H1 (cell line): ENCODE results near the gene PPM1M. TPM values are rescaled to one million over a fixed set of nuclear protein-coding genes. Genes with fewer than 3 reads are reported as not detected.

Experiments
- CTCF ChIA-PET: fragments of 300-600 bp; sonication (Branson Sonifier 250); formaldehyde crosslinking; loops from one replicate; lab custom pipeline; 2021; ENCODE audit not compliant: partially characterized antibody; lab: Charles Lee
- POLR2A ChIA-PET: fragments of 300-600 bp; sonication (Branson Sonifier 250); formaldehyde crosslinking; loops from one replicate; lab custom pipeline; 2021; ENCODE audit warnings: inconsistent platforms; ENCODE audit not compliant: partially characterized antibody; lab: Charles Lee
- DNase-seq, 2 experiments: peaks; one replicate each; pipeline versions ENCODE4 v3.0.0 to v3.0.0-alpha.2; 2010 to 2022; ENCODE audit warnings: low spot score in 2 of 2, low read depth in 1 of 2, mixed read lengths in 1 of 2
- FAIRE-seq: peaks from 2 replicates; lab custom pipeline; 2011; peaks lifted over from hg19 to GRCh38; lab: Jason Lieb, UNC
- H2AFZ ChIP-seq: 2 replicates; pipeline ENCODE4 v1.8.1; 2012; ENCODE audit warnings: low read length, inconsistent platforms
- H2AK5ac ChIP-seq: 2 replicates; pipeline ENCODE4 v1.6.1; 2013; ENCODE audit warnings: low read depth, low read length
- H2BK120ac ChIP-seq: replicated peaks from 2 replicates; pipeline ENCODE3; 2013; ENCODE audit warnings: low read depth, low read length, inconsistent platforms
- H2BK12ac ChIP-seq: 2 replicates; pipeline ENCODE4 v1.6.1; 2013; ENCODE audit warnings: low read depth, low read length
- H2BK15ac ChIP-seq: 2 replicates; pipeline ENCODE4 v1.6.1; 2013; ENCODE audit warnings: low read length
- H2BK20ac ChIP-seq: 2 replicates; pipeline ENCODE4 v1.6.1; 2013; ENCODE audit warnings: low read length
- H2BK5ac ChIP-seq: 2 replicates; pipeline ENCODE4 v1.6.1; 2013; ENCODE audit warnings: low read depth, low read length
- H3K14ac ChIP-seq: 2 replicates; pipeline ENCODE4 v1.6.1; 2013; ENCODE audit warnings: inconsistent platforms; ENCODE audit not compliant: insufficient read length
- H3K18ac ChIP-seq: 2 replicates; pipeline ENCODE4 v1.6.1; 2013; ENCODE audit warnings: low read length; ENCODE audit errors: extremely low read depth
- H3K23ac ChIP-seq: 2 replicates; pipeline ENCODE4 v1.6.1; 2013; ENCODE audit warnings: inconsistent platforms; ENCODE audit not compliant: insufficient read length
- H3K23me2 ChIP-seq: 2 replicates; pipeline ENCODE4 v1.6.1; 2013; ENCODE audit warnings: low read depth, low read length
- H3K27ac ChIP-seq: 2 replicates; pipeline ENCODE4 v1.6.1; 2011; ENCODE audit warnings: low read depth, low read length, inconsistent platforms
- H3K27me3 ChIP-seq, 4 experiments: replicated peaks in 1 of 4; 1 replicate in 1 of 4; 2 replicates in 3 of 4; pipeline versions ENCODE4 v1.6.1 to v1.8.1; 2011 to 2013; ENCODE audit warnings: low read length in 3 of 4, mild to moderate bottlenecking in 3 of 4, inconsistent platforms in 2 of 4, mixed read lengths in 2 of 4, moderate library complexity in 1 of 4; ENCODE audit not compliant: control insufficient read depth in 3 of 4, insufficient read depth in 3 of 4; ENCODE audit errors: extremely low read depth in 1 of 4
- H3K36me3 ChIP-seq, 4 experiments: 2 replicates each; pipeline versions ENCODE4 v1.6.1 to v1.8.1; 2011 to 2013; ENCODE audit warnings: mild to moderate bottlenecking in 4 of 4, low read length in 3 of 4, moderate library complexity in 2 of 4, control low read depth in 1 of 4, inconsistent platforms in 1 of 4; ENCODE audit not compliant: insufficient read depth in 4 of 4, control insufficient read depth in 2 of 4
- H3K4ac ChIP-seq: replicated peaks from 2 replicates; pipeline ENCODE3; 2013; ENCODE audit warnings: low read length, low read depth, mixed read lengths, inconsistent platforms; ENCODE audit not compliant: insufficient read length
- H3K4me1 ChIP-seq, 4 experiments: replicated peaks in 1 of 4; 1 replicate in 1 of 4; 2 replicates in 3 of 4; pipeline versions ENCODE4 v1.6.1 to v1.8.1; 2011 to 2013; ENCODE audit warnings: low read length in 3 of 4, inconsistent platforms in 2 of 4, mixed read lengths in 1 of 4; ENCODE audit not compliant: insufficient read depth in 4 of 4, control insufficient read depth in 3 of 4
- H3K4me2 ChIP-seq, 2 experiments: 2 replicates each; pipeline versions ENCODE4 v1.6.1 to v1.8.1; 2011 to 2013; ENCODE audit warnings: low read depth in 2 of 2, low read length in 2 of 2, control low read depth in 1 of 2, inconsistent platforms in 1 of 2, mild to moderate bottlenecking in 1 of 2; ENCODE audit not compliant: insufficient read depth in 1 of 2
- H3K4me3 ChIP-seq, 4 experiments: fragments of 200-600, 300-600 bp in 1 of 4; sonication (generic), shearing (Covaris generic), sonication (Bioruptor Twin) in 1 of 4; 2 replicates each; pipeline versions ENCODE4 v1.5.1 to v1.8.1; 2011 to 2016; ENCODE audit warnings: low read length in 4 of 4, low read depth in 3 of 4, control low read depth in 2 of 4, inconsistent platforms in 2 of 4, mild to moderate bottlenecking in 2 of 4, mixed read lengths in 1 of 4, moderate library complexity in 1 of 4; ENCODE audit not compliant: insufficient read depth in 2 of 4; ENCODE audit errors: extremely low read depth in 1 of 4
- H3K56ac ChIP-seq: replicated peaks from 2 replicates; pipeline ENCODE3; 2013; ENCODE audit warnings: low read depth, mild to moderate bottlenecking, mixed read lengths, low read length, inconsistent platforms; ENCODE audit not compliant: insufficient read length
- H3K79me1 ChIP-seq: 2 replicates; pipeline ENCODE4 v1.6.1; 2013; ENCODE audit warnings: low read depth, low read length, control low read depth
- H3K79me2 ChIP-seq, 2 experiments: 2 replicates each; pipeline versions ENCODE4 v1.6.1 to v1.8.1; 2012 to 2013; ENCODE audit warnings: low read length in 2 of 2, mild to moderate bottlenecking in 2 of 2, inconsistent platforms in 1 of 2; ENCODE audit not compliant: insufficient read depth in 2 of 2, control insufficient read depth in 1 of 2
- H3K9ac ChIP-seq, 4 experiments: replicated peaks in 1 of 4; 1 replicate in 1 of 4; 2 replicates in 3 of 4; pipeline versions ENCODE4 v1.6.1 to v1.8.1; 2011 to 2013; ENCODE audit warnings: low read depth in 3 of 4, low read length in 3 of 4, control low read depth in 2 of 4, mild to moderate bottlenecking in 2 of 4, moderate library complexity in 2 of 4, inconsistent platforms in 1 of 4; ENCODE audit errors: extremely low read depth in 1 of 4
- H3K9me3 ChIP-seq, 2 experiments: 2 replicates each; pipeline versions ENCODE4 v1.6.1 to v1.8.1; 2012 to 2013; ENCODE audit warnings: mild to moderate bottlenecking in 2 of 2, moderate library complexity in 2 of 2, control low read depth in 1 of 2, inconsistent platforms in 1 of 2, low read depth in 1 of 2, low read length in 1 of 2, mixed read lengths in 1 of 2; ENCODE audit not compliant: insufficient read depth in 2 of 2
- H4K20me1 ChIP-seq, 2 experiments: replicated peaks in 1 of 2; 2 replicates each; pipeline versions ENCODE3 to v1.8.1; 2011 to 2013; ENCODE audit warnings: inconsistent platforms in 2 of 2, low read length in 2 of 2, mild to moderate bottlenecking in 1 of 2; ENCODE audit not compliant: insufficient read depth in 2 of 2, control insufficient read depth in 1 of 2
- H4K5ac ChIP-seq: 2 replicates; pipeline ENCODE4 v1.6.1; 2013; ENCODE audit warnings: low read length, low read depth, mixed read lengths, inconsistent platforms; ENCODE audit not compliant: insufficient read length
- H4K8ac ChIP-seq: 2 replicates; pipeline ENCODE4 v1.8.0; 2013; ENCODE audit warnings: mild to moderate bottlenecking, moderate library complexity, low read length, inconsistent platforms; ENCODE audit not compliant: insufficient read depth; ENCODE audit errors: extremely low read depth
- H4K91ac ChIP-seq: replicated peaks from 2 replicates; pipeline ENCODE3; 2013; ENCODE audit warnings: low read length, mixed read lengths, inconsistent platforms; ENCODE audit not compliant: insufficient read length
- BACH1 ChIP-seq: IDR thresholded peaks from 2 replicates; pipeline ENCODE4 v1.6.1; 2012; ENCODE audit warnings: low read length, improper control_type of control experiment
- JUN ChIP-seq: IDR thresholded peaks from 2 replicates; pipeline ENCODE4 v1.6.1; 2011; ENCODE audit warnings: low read depth, mild to moderate bottlenecking, improper control_type of control experiment, low read length
- RFX5 ChIP-seq: IDR thresholded peaks from 2 replicates; pipeline ENCODE4 v1.6.1; 2011; ENCODE audit warnings: low read depth, low read length, improper control_type of control experiment, borderline replicate concordance
- RXRA ChIP-seq: IDR thresholded peaks from 2 replicates; pipeline ENCODE4 v1.6.1; 2011; ENCODE audit warnings: low read depth, mild to moderate bottlenecking, low read length, moderate library complexity; ENCODE audit not compliant: insufficient read depth
- SP1 ChIP-seq: IDR thresholded peaks from 2 replicates; pipeline ENCODE4 v1.6.1; 2011; ENCODE audit warnings: low read depth, low read length
- SRF ChIP-seq: IDR thresholded peaks from 2 replicates; pipeline ENCODE4 v1.6.1; 2011; ENCODE audit warnings: mild to moderate bottlenecking, low read depth, low read length, moderate library complexity
- TAF1 ChIP-seq: IDR thresholded peaks from 2 replicates; pipeline ENCODE4 v1.6.1; 2011; ENCODE audit warnings: mild to moderate bottlenecking, low read depth, low read length
- WGBS, 2 experiments: shearing (Covaris generic) in 1 of 2; methylation state at CpG; one replicate each; pipeline versions ENCODE4 v1.1.6 to v1.1.7; 2013 to 2015; ENCODE audit warnings: low lambda C conversion rate in 2 of 2, mixed read lengths in 2 of 2, inconsistent platforms in 1 of 2, low coverage in 1 of 2, missing lambda C conversion rate in 1 of 2; ENCODE audit not compliant: insufficient replicate concordance in 2 of 2, insufficient coverage in 1 of 2, insufficient read length in 1 of 2; ENCODE audit errors: extremely low coverage in 1 of 2, missing lambda C conversion rate in 1 of 2; 5-methylcytosine and 5-hydroxymethylcytosine counted together
- polyA plus RNA-seq, 7 experiments: library from polyadenylated mRNA; depleted of rRNA in 3 of 7; stranded (reverse) in 5 of 7; unstranded in 2 of 7; fragments of >200 nt in 5 of 7; fragments of 200-250 nt in 2 of 7; gene quantifications; 1 replicate in 5 of 7; 2 replicates in 1 of 7; 4 replicates in 1 of 7; pipeline versions ENCODE4 v1.2.1 to v1.2.3, GENCODE V29; 2011 to 2013; ENCODE audit warnings: missing spikeins in 2 of 7, mixed read lengths in 2 of 7
- total RNA-seq: library from RNA; stranded (reverse); fragmentation: NEBNext Ultra II Directional; extraction: Animal tissue kit (Norgen Biotek cat#: 25700); gene quantifications from 2 replicates; pipeline ENCODE4 v1.2.1, GENCODE V29; 2021

The PPM1M gene
- total and polyA plus RNA-seq, 2 of the 8 experiments (the other 6 are each of a cell fraction or from before 2014, with no cell fraction given): 5.2 to 6.3 TPM

DNA sequence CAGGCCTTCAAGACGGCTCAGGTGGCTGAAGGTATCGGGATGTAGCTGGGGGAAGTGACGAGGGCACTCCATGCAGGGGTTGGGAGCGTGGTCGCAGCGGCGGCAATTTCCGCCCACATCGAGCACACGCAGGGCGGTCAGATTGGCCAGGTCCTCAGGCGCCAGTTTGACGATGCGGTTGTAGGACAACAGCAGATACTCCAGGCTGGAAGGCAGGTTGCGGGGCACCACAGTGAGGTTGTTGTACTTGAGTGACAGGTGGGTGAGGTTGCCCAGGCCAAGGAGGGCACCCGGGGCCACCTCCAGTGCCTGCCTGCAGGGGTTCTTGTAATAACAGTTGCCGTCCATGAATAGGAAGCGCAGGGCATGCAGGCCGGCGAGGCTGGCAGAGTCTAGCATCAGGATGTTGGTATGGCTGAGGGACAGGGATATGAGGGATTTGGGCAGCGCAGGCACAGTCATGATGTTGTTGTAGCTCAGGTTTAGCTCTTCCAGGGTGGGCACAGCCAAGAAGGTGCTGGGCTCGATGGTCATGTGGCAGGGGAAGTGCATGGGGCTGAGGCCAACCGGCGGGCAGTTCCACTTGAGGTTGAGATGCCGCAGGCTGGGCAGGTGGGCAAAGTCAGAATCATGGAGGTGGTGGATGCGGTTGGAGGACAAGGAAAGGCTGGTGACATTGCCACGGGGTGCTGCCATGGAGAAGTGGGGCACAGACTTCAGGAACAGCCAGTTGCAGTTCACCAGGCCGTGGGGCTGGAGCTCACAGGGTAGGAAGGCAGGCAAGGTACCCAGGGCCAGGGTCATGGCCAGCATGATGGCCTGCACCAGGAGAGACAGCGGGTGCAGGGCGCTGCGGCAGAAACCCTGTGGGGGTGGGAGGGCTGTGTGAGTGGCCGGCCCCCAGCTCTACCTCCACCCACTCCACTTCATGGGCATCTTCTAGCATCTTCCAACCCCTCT is 21.8 kb upstream of the PPM1M start:
- CTCF ChIA-PET: interaction anchor here (0.7 to 20.4 kb wide), 14 partner anchors 12 to 258 kb away, joined by 3 to 336 read pairs (median 6); partner anchors contain the start of gene TWF2
- peaks cover 0 to 2% (median 0%) of the 10 kb centered on the region in 4 experiments; a peak in 1 of 8 replicates for H3K36me3 ChIP-seq
- no peak overlapping the region for H2BK120ac ChIP-seq
- no peaks in the 10 kb centered on the region for H4K20me1 ChIP-seq
- no peak overlapping the region for H2BK5ac ChIP-seq
- H2BK15ac ChIP-seq: no peak overlapping the region
- H4K5ac ChIP-seq: no peak overlapping the region
- no peak overlapping the region; the same call in 1 of the 2 replicates for H2AK5ac ChIP-seq
- no peaks in the 10 kb centered on the region for H3K79me2 ChIP-seq
- H4K8ac ChIP-seq: peak overlapping the region; percentile 57; the same call in 1 of the 2 replicates
- no peak overlapping the region for H3K4me2 ChIP-seq
- no peaks in the 10 kb centered on the region for H3K9me3 ChIP-seq
- H3K14ac ChIP-seq: no peak overlapping the region
- H3K4me3 ChIP-seq: no peak overlapping the region
- H3K56ac ChIP-seq: no peak overlapping the region
- no peak for DNase-seq
- H4K91ac ChIP-seq: no peak overlapping the region
- no peak overlapping the region for H3K18ac ChIP-seq
- H3K27me3 ChIP-seq: no peaks in the 10 kb centered on the region
- H2AFZ ChIP-seq: no peak overlapping the region
- no peak overlapping the region for H3K23ac ChIP-seq
- no peak overlapping the region for H2BK12ac ChIP-seq
- H3K27ac ChIP-seq: no peak overlapping the region
- TF ChIP-seq RFX5 (no peak), RXRA (no peak), SP1 (no peak), TAF1 (no peak), SRF (no peak), BACH1 (no peak), JUN (no peak)
- WGBS, 2 experiments: 94% methylated on average over 32 of the region's 32 CpGs; no CpG with 5 or more reads in 1 of the 2 experiments
- POLR2A ChIA-PET: no interaction called here
- no peak overlapping the region for H2BK20ac ChIP-seq
- FAIRE-seq: no peak
- no peak overlapping the region for H3K4ac ChIP-seq
- no peak overlapping the region for H3K9ac ChIP-seq
- no peaks in the 10 kb centered on the region for H3K23me2 ChIP-seq
- H3K4me1 ChIP-seq: peaks cover 0 to 4% (median 3%) of the 10 kb centered on the region in 4 experiments; a peak in 5 of 7 replicates
- H3K79me1 ChIP-seq: no peaks in the 10 kb centered on the region
